GM12801 (cell line): ENCODE measurements around the gene EZH2.

Experiments
- CTCF ChIP-seq: IDR thresholded peaks from one replicate; pipeline ENCODE4 v1.5.1; 2011; ENCODE audit warnings: control low read depth; ENCODE audit not compliant: insufficient read length; ENCODE audit errors: extremely low read depth

Gene EZH2

GRCh38 chr7:148793590-148793989, 90.5 kb downstream of the EZH2 start:
- no peak for TF ChIP-seq CTCF

DNA sequence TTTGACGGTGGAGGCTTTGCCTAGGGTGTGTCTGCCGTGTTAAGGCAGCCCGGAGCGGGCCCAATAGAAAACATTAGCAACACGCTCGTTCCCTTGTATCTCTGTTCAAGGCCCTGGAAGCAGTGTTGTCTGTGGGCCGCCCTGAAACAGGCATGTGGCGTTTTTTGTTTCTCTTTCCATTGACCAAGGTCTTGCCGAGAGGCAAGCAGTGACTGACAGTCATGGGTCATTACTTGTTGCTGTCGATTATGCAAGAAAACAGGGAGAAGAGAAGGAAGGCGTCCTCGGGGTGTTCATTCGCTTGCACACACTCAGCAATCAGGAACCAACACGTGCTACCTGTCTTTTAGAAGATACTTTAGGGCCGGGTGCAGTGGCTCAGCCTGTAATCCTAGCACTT, 92.5 kb downstream of the EZH2 start:
- no peak for TF ChIP-seq CTCF

- TF ChIP-seq CTCF = no peak
Measured at GRCh38 chr7:148790850-148791249, 93.2 kb downstream of the EZH2 start.

DNA sequence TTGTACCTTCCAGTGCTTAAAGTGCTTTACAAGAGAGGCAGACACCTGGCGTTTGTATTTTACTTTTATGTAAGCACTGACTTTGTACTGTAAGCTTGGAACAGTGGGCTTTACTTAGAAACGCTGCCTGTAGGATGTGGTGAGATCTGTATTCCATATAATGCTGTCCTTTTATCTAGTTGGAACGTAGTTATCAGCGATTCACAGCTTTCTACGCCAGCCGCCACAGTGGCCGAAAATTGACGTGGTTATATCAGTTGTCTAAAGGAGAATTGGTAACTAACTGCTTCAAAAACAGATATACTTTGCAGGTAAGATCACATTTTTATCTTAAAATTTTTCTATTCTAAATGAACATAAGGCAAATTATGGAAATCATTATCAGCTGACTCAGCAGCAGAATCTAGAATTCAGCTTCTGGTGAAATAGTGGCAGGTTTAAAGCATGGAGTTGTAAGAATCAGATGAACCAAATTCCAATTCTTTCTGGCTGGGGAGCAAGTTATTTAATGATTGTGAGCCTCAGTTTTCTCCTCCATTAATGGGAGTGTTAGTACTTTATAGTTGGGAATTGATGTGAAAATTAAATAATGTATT, 93.9 kb downstream of the EZH2 start:
- no peak for TF ChIP-seq CTCF

DNA sequence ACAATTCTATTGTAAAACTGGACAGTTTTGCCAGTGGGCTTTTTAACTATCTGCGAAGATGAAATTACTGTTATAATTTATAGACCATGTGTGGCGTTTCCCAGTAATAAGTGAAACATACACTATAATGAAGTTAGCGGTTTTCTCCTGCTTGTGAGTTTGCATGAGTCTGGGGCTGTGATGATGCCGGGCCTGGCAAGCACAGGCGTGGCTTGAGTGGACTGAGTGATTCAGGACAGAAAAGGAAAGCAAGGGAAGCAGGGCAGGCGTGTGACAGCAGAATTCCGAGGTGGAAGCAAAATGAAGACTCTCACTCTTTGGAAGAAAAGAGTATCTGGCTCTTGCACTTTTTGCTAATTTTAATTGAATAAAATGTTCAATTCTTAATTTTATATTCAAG, 94.9 kb downstream of the EZH2 start:
- TF ChIP-seq CTCF = no peak

- TF ChIP-seq CTCF = no peak
Measured at GRCh38 chr7:148787571-148788295, 96.4 kb downstream of the EZH2 start.

DNA sequence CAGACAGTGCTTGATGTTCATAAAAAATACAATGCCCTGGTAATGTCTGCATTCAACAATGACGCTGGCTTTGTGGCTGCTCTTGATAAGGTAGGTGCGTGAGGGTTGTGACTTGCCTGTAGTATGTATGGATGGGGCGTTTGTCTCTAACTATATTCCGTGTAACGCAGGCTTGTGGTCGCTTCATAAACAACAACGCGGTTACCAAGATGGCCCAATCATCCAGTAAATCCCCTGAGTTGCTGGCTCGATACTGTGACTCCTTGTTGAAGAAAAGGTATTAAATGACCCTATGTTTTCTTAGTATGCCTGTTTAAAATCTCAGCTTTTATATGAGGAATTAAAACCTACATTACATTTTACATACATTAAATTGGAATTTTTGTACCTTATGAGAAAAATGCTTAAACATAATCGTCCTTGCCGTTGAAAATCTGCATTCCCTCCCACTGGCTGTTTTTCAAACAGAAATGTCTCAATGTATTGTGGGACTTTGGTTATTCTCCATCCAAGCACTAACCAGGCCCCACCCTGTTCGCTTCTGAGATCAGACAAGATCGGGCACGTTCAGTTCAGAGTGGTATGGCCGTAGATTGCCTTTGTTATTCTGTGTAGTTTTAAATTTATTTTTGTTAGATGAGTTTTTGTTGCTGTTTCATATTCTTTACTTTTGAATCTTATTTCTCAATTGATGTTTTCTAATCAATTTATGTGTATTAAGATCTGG, 100.1 kb downstream of the EZH2 start:
- no peak for TF ChIP-seq CTCF
